Activated CD8-positive, alpha-beta T cell treated with anti-CD3 and anti-CD28 coated beads, Interleukin-2, amount 10 ng/mL, durations not matched to agents 7 days and 5 days (primary cell): ENCODE data around the gene PGP. TPM values are rescaled to one million over a fixed set of nuclear protein-coding genes. Genes with fewer than 3 reads are reported as not detected.

Experiments
- ATAC-seq: fragments of 150-1000 bp; cut with Tn5 transposase; one replicate; pipeline ENCODE4 v1.10.0; 2021; ENCODE audit warnings: moderate library complexity
- CTCF ChIA-PET: fragments of 350-600 bp; sonication (Branson Sonifier 250); formaldehyde crosslinking; loops from one replicate; lab custom pipeline; 2021; ENCODE audit warnings: antibody characterized with exemption; lab: Charles Lee
- POLR2A ChIA-PET: fragments of 350-600 bp; sonication (Branson Sonifier 250); formaldehyde crosslinking; loops from one replicate; lab custom pipeline; 2021; ENCODE audit warnings: antibody characterized with exemption; lab: Charles Lee
- DNase-seq: peaks from one replicate; pipeline ENCODE4 v3.0.0-alpha.2; 2020
- H3K27ac Mint-ChIP-seq: one replicate; pipeline ENCODE4 v1.8.0; 2021; ENCODE audit warnings: mild to moderate bottlenecking, mixed read lengths
- H3K27me3 Mint-ChIP-seq: one replicate; pipeline ENCODE4 v1.8.0; 2021; ENCODE audit warnings: low read depth, mixed read lengths
- H3K36me3 Mint-ChIP-seq: one replicate; pipeline ENCODE4 v1.8.0; 2021; ENCODE audit warnings: low read depth, mixed read lengths
- H3K4me1 Mint-ChIP-seq: one replicate; pipeline ENCODE4 v1.8.0; 2021; ENCODE audit warnings: low read depth, mixed read lengths
- H3K4me3 Mint-ChIP-seq: one replicate; pipeline ENCODE4 v1.8.0; 2021; ENCODE audit warnings: mild to moderate bottlenecking, mixed read lengths
- H3K9me3 Mint-ChIP-seq: one replicate; pipeline ENCODE4 v1.8.0; 2022; ENCODE audit warnings: mixed read lengths; ENCODE audit not compliant: insufficient read depth
- total RNA-seq, 2 experiments: library from RNA; stranded (reverse); gene quantifications; one replicate each; pipeline ENCODE4 v1.2.3, GENCODE V29; 2021

Gene PGP
- total RNA-seq, 2 experiments from 2014 or later: 28.5 to 29.0 TPM

GRCh38 chr16:2236337-2237101 lies 21.9 kb upstream of the PGP start, which contains the start of gene DNASE1L2:
Gene DNASE1L2 (plus strand): TSS chr16:2236444. CDS start chr16:2236817, 373 bp downstream.
- DNase-seq (no peak), ATAC-seq (no peak)
- POLR2A ChIA-PET: no interaction called here
- Mint-ChIP-seq H3K27me3 (no peaks in the 10 kb centered on the region), H3K9me3 (no peaks in the 10 kb centered on the region), H3K4me1 (no peaks in the 10 kb centered on the region), H3K36me3 (peaks cover 20% of the 10 kb centered on the region), H3K27ac (no peak within 1 kb of the TSS), H3K4me3 (no peak within 1 kb of the TSS)
- CTCF ChIA-PET: no interaction called here

- Mint-ChIP-seq H3K27ac (no peak overlapping the region), H3K9me3 (no peaks in the 10 kb centered on the region), H3K4me1 (no peaks in the 10 kb centered on the region), H3K36me3 (peaks cover 20% of the 10 kb centered on the region), H3K4me3 (no peak overlapping the region), H3K27me3 (no peaks in the 10 kb centered on the region)
- ChIA-PET POLR2A (no interaction called here), CTCF (no interaction called here)
- DNase-seq (no peak), ATAC-seq (no peak)
Measured at GRCh38 chr16:2235695-2236336, 21.2 kb upstream of the PGP start.

- POLR2A ChIA-PET: no interaction called here
- Mint-ChIP-seq H3K36me3 (peaks cover 20% of the 10 kb centered on the region), H3K9me3 (no peaks in the 10 kb centered on the region), H3K4me1 (no peaks in the 10 kb centered on the region), H3K27ac (no peak overlapping the region), H3K4me3 (no peak overlapping the region), H3K27me3 (no peaks in the 10 kb centered on the region)
- ATAC-seq (no peak), DNase-seq (no peak)
- CTCF ChIA-PET: no interaction called here
Measured at GRCh38 chr16:2235234-2235651, 20.6 kb upstream of the PGP start.

- POLR2A ChIA-PET: no interaction called here
- no peaks in the 10 kb centered on the region for H3K9me3 Mint-ChIP-seq
- H3K27ac Mint-ChIP-seq: no peak overlapping the region
- ATAC-seq: no peak
- H3K4me3 Mint-ChIP-seq: no peak overlapping the region
- no peaks in the 10 kb centered on the region for H3K27me3 Mint-ChIP-seq
- H3K36me3 Mint-ChIP-seq: peaks cover 20% of the 10 kb centered on the region
- no peak for DNase-seq
- CTCF ChIA-PET: no interaction called here
- H3K4me1 Mint-ChIP-seq: no peaks in the 10 kb centered on the region
Measured at GRCh38 chr16:2234813-2235170, 20.2 kb upstream of the PGP start.

- ATAC-seq: no peak
- DNase-seq: no peak
- peaks cover 16% of the 10 kb centered on the region for H3K36me3 Mint-ChIP-seq
- peaks cover 1% of the 10 kb centered on the region for H3K4me1 Mint-ChIP-seq
- no peak overlapping the region for H3K27ac Mint-ChIP-seq
- CTCF ChIA-PET: no interaction called here
- H3K9me3 Mint-ChIP-seq: no peaks in the 10 kb centered on the region
- POLR2A ChIA-PET: no interaction called here
- no peak overlapping the region for H3K4me3 Mint-ChIP-seq
- H3K27me3 Mint-ChIP-seq: no peaks in the 10 kb centered on the region
Measured at GRCh38 chr16:2233872-2234812, 19.5 kb upstream of the PGP start.

GRCh38 chr16:2233046-2233775 lies 18.6 kb upstream of the PGP start:
- Mint-ChIP-seq H3K36me3 (peaks cover 16% of the 10 kb centered on the region), H3K9me3 (no peaks in the 10 kb centered on the region), H3K4me3 (no peak overlapping the region), H3K27ac (no peak overlapping the region), H3K4me1 (peaks cover 1% of the 10 kb centered on the region), H3K27me3 (no peaks in the 10 kb centered on the region)
- ATAC-seq: no peak
- no peak for DNase-seq
- CTCF ChIA-PET: no interaction called here
- POLR2A ChIA-PET: no interaction called here

GRCh38 chr16:2232094-2232990 lies 17.7 kb upstream of the PGP start:
- POLR2A ChIA-PET: no interaction called here
- CTCF ChIA-PET: no interaction called here
- no peaks in the 10 kb centered on the region for H3K27me3 Mint-ChIP-seq
- peaks cover 16% of the 10 kb centered on the region for H3K36me3 Mint-ChIP-seq
- DNase-seq (no peak), ATAC-seq (no peak)
- H3K27ac Mint-ChIP-seq: no peak overlapping the region
- H3K4me3 Mint-ChIP-seq: no peak overlapping the region
- H3K9me3 Mint-ChIP-seq: no peaks in the 10 kb centered on the region
- H3K4me1 Mint-ChIP-seq: peaks cover 1% of the 10 kb centered on the region

- Mint-ChIP-seq H3K4me3 (no peak overlapping the region), H3K4me1 (peaks cover 5% of the 10 kb centered on the region), H3K27me3 (no peaks in the 10 kb centered on the region), H3K27ac (no peak overlapping the region), H3K36me3 (peaks cover 16% of the 10 kb centered on the region), H3K9me3 (no peaks in the 10 kb centered on the region)
- no peak for ATAC-seq
- no peak for DNase-seq
- POLR2A ChIA-PET: no interaction called here
- CTCF ChIA-PET: no interaction called here
Measured at GRCh38 chr16:2231016-2231931, 16.6 kb upstream of the PGP start.

GRCh38 chr16:2230376-2230775 lies 15.7 kb upstream of the PGP start:
- Mint-ChIP-seq H3K27ac (no peak overlapping the region), H3K4me1 (peaks cover 10% of the 10 kb centered on the region), H3K36me3 (peaks cover 18% of the 10 kb centered on the region), H3K9me3 (no peaks in the 10 kb centered on the region), H3K4me3 (no peak overlapping the region), H3K27me3 (no peaks in the 10 kb centered on the region)
- ChIA-PET CTCF (no interaction called here), POLR2A (no interaction called here)
- DNase-seq (no peak), ATAC-seq (no peak)

GRCh38 chr16:2229632-2230250 lies 15.1 kb upstream of the PGP start:
- Mint-ChIP-seq H3K4me1 (peaks cover 14% of the 10 kb centered on the region), H3K36me3 (peaks cover 12% of the 10 kb centered on the region), H3K27ac (no peak overlapping the region), H3K4me3 (no peak overlapping the region), H3K27me3 (no peaks in the 10 kb centered on the region), H3K9me3 (no peaks in the 10 kb centered on the region)
- ATAC-seq (no peak), DNase-seq (no peak)
- ChIA-PET POLR2A (no interaction called here), CTCF (no interaction called here)
